Measurements from ENCODE around the gene MS4A8.

The MS4A8 gene

DNA sequence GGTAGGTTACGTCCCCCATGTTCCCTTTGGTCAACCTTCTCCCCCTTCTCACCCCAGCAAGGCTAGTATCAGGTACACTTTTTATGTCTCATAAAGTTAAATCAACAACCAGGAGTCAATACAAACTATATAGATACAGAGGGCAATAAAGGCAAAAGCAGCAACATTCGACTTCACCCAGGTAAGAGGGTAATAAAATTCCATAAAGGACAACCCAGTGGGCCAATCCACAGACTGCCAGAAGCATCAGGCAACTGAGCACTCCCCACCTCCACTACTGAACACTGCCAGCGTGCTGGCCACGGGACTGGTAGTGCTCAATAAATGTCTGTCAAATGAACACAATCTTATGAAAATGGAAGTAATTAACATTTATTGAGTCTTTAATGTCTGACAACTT lies 20.0 kb downstream of the MS4A8 start (continued):
- TF ChIP-seq, protein P1, sequence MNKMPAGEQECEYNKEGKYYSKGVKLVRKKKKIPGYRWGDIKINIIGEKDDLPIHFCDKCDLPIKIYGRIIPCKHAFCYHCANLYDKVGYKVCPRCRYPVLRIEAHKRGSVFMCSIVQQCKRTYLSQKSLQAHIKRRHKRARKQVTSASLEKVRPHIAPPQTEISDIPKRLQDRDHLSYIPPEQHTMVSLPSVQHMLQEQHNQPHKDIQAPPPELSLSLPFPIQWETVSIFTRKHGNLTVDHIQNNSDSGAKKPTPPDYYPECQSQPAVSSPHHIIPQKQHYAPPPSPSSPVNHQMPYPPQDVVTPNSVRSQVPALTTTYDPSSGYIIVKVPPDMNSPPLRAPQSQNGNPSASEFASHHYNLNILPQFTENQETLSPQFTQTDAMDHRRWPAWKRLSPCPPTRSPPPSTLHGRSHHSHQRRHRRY (tag by site-specific recombination; IDR thresholded peaks at IDR 0.05) = no peak
- TF ChIP-seq ZNF624 (tag by site-specific recombination; IDR thresholded peaks at IDR 0.05) (no peak), HOXC10 (CRISPR knock-in tag; IDR thresholded peaks at IDR 0.05) (no peak), BCL11B (tag by site-specific recombination; IDR thresholded peaks at IDR 0.05; ENCODE audit: low read depth) (no peak), ZNF169 (tag by site-specific recombination; IDR thresholded peaks at IDR 0.05) (no peak), HIC1 (tag by site-specific recombination; IDR thresholded peaks at IDR 0.05) (no peak), ZNF354C (tag by site-specific recombination; IDR thresholded peaks at IDR 0.05; ENCODE audit: borderline replicate concordance, low read depth) (no peak), ZNF433 (tag by site-specific recombination; IDR thresholded peaks at IDR 0.05; ENCODE audit: low read depth) (no peak), ZNF174 (tag by site-specific recombination; IDR thresholded peaks at IDR 0.05) (no peak), KLF1 (tag by site-specific recombination; IDR thresholded peaks at IDR 0.05) (no peak), ZNF121 (tag by site-specific recombination; IDR thresholded peaks at IDR 0.05) (no peak), ZNF416 (tag by site-specific recombination; IDR thresholded peaks at IDR 0.05) (no peak)
- TF ChIP-seq, protein P2, sequence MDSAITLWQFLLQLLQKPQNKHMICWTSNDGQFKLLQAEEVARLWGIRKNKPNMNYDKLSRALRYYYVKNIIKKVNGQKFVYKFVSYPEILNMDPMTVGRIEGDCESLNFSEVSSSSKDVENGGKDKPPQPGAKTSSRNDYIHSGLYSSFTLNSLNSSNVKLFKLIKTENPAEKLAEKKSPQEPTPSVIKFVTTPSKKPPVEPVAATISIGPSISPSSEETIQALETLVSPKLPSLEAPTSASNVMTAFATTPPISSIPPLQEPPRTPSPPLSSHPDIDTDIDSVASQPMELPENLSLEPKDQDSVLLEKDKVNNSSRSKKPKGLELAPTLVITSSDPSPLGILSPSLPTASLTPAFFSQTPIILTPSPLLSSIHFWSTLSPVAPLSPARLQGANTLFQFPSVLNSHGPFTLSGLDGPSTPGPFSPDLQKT (IDR thresholded peaks at IDR 0.05; ENCODE audit: borderline replicate concordance, low read depth, low read length) = no peak
- TF ChIP-seq, protein P3, sequence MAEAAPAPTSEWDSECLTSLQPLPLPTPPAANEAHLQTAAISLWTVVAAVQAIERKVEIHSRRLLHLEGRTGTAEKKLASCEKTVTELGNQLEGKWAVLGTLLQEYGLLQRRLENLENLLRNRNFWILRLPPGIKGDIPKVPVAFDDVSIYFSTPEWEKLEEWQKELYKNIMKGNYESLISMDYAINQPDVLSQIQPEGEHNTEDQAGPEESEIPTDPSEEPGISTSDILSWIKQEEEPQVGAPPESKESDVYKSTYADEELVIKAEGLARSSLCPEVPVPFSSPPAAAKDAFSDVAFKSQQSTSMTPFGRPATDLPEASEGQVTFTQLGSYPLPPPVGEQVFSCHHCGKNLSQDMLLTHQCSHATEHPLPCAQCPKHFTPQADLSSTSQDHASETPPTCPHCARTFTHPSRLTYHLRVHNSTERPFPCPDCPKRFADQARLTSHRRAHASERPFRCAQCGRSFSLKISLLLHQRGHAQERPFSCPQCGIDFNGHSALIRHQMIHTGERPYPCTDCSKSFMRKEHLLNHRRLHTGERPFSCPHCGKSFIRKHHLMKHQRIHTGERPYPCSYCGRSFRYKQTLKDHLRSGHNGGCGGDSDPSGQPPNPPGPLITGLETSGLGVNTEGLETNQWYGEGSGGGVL (tag by site-specific recombination; IDR thresholded peaks at IDR 0.05) = no peak

DNA sequence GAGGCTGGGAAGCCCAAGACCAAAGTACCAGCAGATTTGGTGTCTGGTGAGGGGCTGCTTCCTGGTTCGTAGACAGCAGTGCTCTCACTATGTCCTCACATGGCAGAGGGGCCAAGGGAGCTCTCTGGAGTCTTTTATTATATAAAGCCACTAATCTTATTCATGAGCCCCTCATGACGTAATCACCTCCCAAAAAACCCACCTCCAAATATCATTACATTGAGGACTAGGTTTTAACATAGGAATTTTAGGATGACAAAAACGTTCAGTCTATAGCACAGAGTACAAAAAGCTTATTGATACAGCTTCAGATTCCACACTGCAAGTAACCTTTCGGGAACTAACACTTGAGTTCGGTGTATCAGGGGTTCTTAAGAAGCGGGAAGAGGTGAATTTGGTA lies 21.0 kb downstream of the MS4A8 start:
- TF ChIP-seq ZNF221 (tag by site-specific recombination; IDR thresholded peaks at IDR 0.05; ENCODE audit: borderline replicate concordance) (no peak), SALL2 (tag by site-specific recombination; IDR thresholded peaks at IDR 0.05; ENCODE audit: borderline replicate concordance) (no peak), ZBTB20 (tag by site-specific recombination; IDR thresholded peaks at IDR 0.05) (no peak), TRIM28 (IDR thresholded peaks at IDR 0.05; ENCODE audit: borderline replicate concordance, low read length) (no peak), ZNF658 (tag by site-specific recombination; IDR thresholded peaks at IDR 0.05) (no peak), KLF1 (tag by site-specific recombination; IDR thresholded peaks at IDR 0.05) (no peak), SP3 (tag by site-specific recombination; IDR thresholded peaks at IDR 0.05) (no peak), ZNF148 (tag by site-specific recombination; IDR thresholded peaks at IDR 0.05; ENCODE audit: borderline replicate concordance) (no peak)
- TF ChIP-seq, protein P4, sequence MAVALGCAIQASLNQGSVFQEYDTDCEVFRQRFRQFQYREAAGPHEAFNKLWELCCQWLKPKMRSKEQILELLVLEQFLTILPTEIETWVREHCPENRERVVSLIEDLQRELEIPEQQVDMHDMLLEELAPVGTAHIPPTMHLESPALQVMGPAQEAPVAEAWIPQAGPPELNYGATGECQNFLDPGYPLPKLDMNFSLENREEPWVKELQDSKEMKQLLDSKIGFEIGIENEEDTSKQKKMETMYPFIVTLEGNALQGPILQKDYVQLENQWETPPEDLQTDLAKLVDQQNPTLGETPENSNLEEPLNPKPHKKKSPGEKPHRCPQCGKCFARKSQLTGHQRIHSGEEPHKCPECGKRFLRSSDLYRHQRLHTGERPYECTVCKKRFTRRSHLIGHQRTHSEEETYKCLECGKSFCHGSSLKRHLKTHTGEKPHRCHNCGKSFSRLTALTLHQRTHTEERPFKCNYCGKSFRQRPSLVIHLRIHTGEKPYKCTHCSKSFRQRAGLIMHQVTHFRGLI (tag by site-specific recombination; IDR thresholded peaks at IDR 0.05) = no peak
- no peak overlapping the region for H3K4me3 ChIP-seq (ENCODE audit: low read depth, low read length)
- H3K4me1 ChIP-seq (ENCODE audit: control insufficient read depth, insufficient read depth, low read length) = no peaks in the 10 kb centered on the region
- no peaks in the 10 kb centered on the region for H3K36me3 ChIP-seq (ENCODE audit: control insufficient read depth in 2 of 2, insufficient read depth in 1 of 2, low read length in 2 of 2)
- POLR2A ChIA-PET = no interaction called here
- CTCF ChIA-PET = no interaction called here
- H3K27ac ChIP-seq (ENCODE audit: extremely low read depth, low read depth, low read length) = no peak overlapping the region
- no peaks in the 10 kb centered on the region for H3K9me3 ChIP-seq (ENCODE audit: control insufficient read depth, insufficient read depth, low read depth, low read length)

All from HEK293 (cell line).